ENCODE measurements around the gene ARPC5L.
"Not testable (repeated sequence)": the region's sequence is repeated elsewhere in the genome, so short reads cannot be mapped to it uniquely, and the experiment has no call there.

Gene ARPC5L

GRCh38 chr9:124828489-124829333 lies 33.2 kb upstream of the ARPC5L start:
- no peaks in the 10 kb centered on the region for H3K36me3 ChIP-seq (ENCODE audit: control insufficient read depth, insufficient read depth, low read length)
- WGBS (ENCODE audit: insufficient coverage, insufficient read length) = no CpG with 5 or more reads among the region's 2 CpGs
- DNase-seq (ENCODE audit: low read depth, low spot score) = no peak
- H3K27ac ChIP-seq (ENCODE audit: low read length) = no peak overlapping the region
- H3K4me1 ChIP-seq (ENCODE audit: control insufficient read depth, insufficient read depth, low read length) = no peaks in the 10 kb centered on the region; the same call in 1 of the 2 replicates
- no peak overlapping the region for H3K4me3 ChIP-seq (ENCODE audit: low read length)
- no peaks in the 10 kb centered on the region for H3K9me3 ChIP-seq (ENCODE audit: control insufficient read depth, insufficient read depth, low read length)
- no peaks in the 10 kb centered on the region for H3K27me3 ChIP-seq (ENCODE audit: control insufficient read depth, insufficient read depth, low read length)

- no peaks in the 10 kb centered on the region for H3K36me3 ChIP-seq (ENCODE audit: control insufficient read depth, insufficient read depth, low read length)
- DNase-seq (ENCODE audit: low read depth, low spot score) = no peak
- no CpG with 5 or more reads among the region's 5 CpGs for WGBS (ENCODE audit: insufficient coverage, insufficient read length)
- no peaks in the 10 kb centered on the region for H3K27me3 ChIP-seq (ENCODE audit: control insufficient read depth, insufficient read depth, low read length)
- H3K4me3 ChIP-seq (ENCODE audit: low read length) = no peak overlapping the region
- no peaks in the 10 kb centered on the region; the same call in 1 of the 2 replicates for H3K4me1 ChIP-seq (ENCODE audit: control insufficient read depth, insufficient read depth, low read length)
- H3K27ac ChIP-seq (ENCODE audit: low read length) = no peak overlapping the region
- H3K9me3 ChIP-seq (ENCODE audit: control insufficient read depth, insufficient read depth, low read length) = no peaks in the 10 kb centered on the region
These were observed 32.6 kb upstream of the ARPC5L start for GRCh38 chr9:124829334-124829669.

- Histone ChIP-seq H3K4me3 (ENCODE audit: low read length) (no peak overlapping the region), H3K4me1 (ENCODE audit: control insufficient read depth, insufficient read depth, low read length) (no peaks in the 10 kb centered on the region; the same call in 1 of the 2 replicates), H3K36me3 (ENCODE audit: control insufficient read depth, insufficient read depth, low read length) (no peaks in the 10 kb centered on the region), H3K27ac (ENCODE audit: low read length) (no peak overlapping the region), H3K27me3 (ENCODE audit: control insufficient read depth, insufficient read depth, low read length) (no peaks in the 10 kb centered on the region), H3K9me3 (ENCODE audit: control insufficient read depth, insufficient read depth, low read length) (no peaks in the 10 kb centered on the region)
- no CpG with 5 or more reads among the region's 4 CpGs for WGBS (ENCODE audit: insufficient coverage, insufficient read length)
- DNase-seq (ENCODE audit: low read depth, low spot score) = no peak
These were observed 31.3 kb upstream of the ARPC5L start for GRCh38 chr9:124830593-124830992.

GRCh38 chr9:124831642-124832364 lies 30.1 kb upstream of the ARPC5L start:
- Histone ChIP-seq H3K4me1 (ENCODE audit: control insufficient read depth, insufficient read depth, low read length) (no peaks in the 10 kb centered on the region; the same call in 1 of the 2 replicates), H3K27me3 (ENCODE audit: control insufficient read depth, insufficient read depth, low read length) (no peaks in the 10 kb centered on the region), H3K27ac (ENCODE audit: low read length) (no peak overlapping the region), H3K36me3 (ENCODE audit: control insufficient read depth, insufficient read depth, low read length) (no peaks in the 10 kb centered on the region), H3K4me3 (ENCODE audit: low read length) (no peak overlapping the region), H3K9me3 (ENCODE audit: control insufficient read depth, insufficient read depth, low read length) (no peaks in the 10 kb centered on the region)
- DNase-seq (ENCODE audit: low read depth, low spot score) = no peak
- no CpG with 5 or more reads among the region's 9 CpGs for WGBS (ENCODE audit: insufficient coverage, insufficient read length)

GRCh38 chr9:124834591-124834990 lies 27.3 kb upstream of the ARPC5L start:
- H3K4me3 ChIP-seq (ENCODE audit: low read length) = no peak overlapping the region
- no peaks in the 10 kb centered on the region for H3K9me3 ChIP-seq (ENCODE audit: control insufficient read depth, insufficient read depth, low read length)
- WGBS (ENCODE audit: insufficient coverage, insufficient read length) = no CpG with 5 or more reads among the region's 7 CpGs
- no peaks in the 10 kb centered on the region for H3K36me3 ChIP-seq (ENCODE audit: control insufficient read depth, insufficient read depth, low read length)
- H3K27me3 ChIP-seq (ENCODE audit: control insufficient read depth, insufficient read depth, low read length) = no peaks in the 10 kb centered on the region
- no peaks in the 10 kb centered on the region; the same call in 1 of the 2 replicates for H3K4me1 ChIP-seq (ENCODE audit: control insufficient read depth, insufficient read depth, low read length)
- DNase-seq (ENCODE audit: low read depth, low spot score) = no peak
- no peak overlapping the region for H3K27ac ChIP-seq (ENCODE audit: low read length)

- H3K9me3 ChIP-seq (ENCODE audit: control insufficient read depth, insufficient read depth, low read length) = no peaks in the 10 kb centered on the region
- DNase-seq (ENCODE audit: low read depth, low spot score) = no peak
- no peak overlapping the region for H3K27ac ChIP-seq (ENCODE audit: low read length)
- H3K27me3 ChIP-seq (ENCODE audit: control insufficient read depth, insufficient read depth, low read length) = no peaks in the 10 kb centered on the region
- no CpG with 5 or more reads among the region's 13 CpGs for WGBS (ENCODE audit: insufficient coverage, insufficient read length)
- H3K4me3 ChIP-seq (ENCODE audit: low read length) = no peak overlapping the region
- no peaks in the 10 kb centered on the region; the same call in 1 of the 2 replicates for H3K4me1 ChIP-seq (ENCODE audit: control insufficient read depth, insufficient read depth, low read length)
- H3K36me3 ChIP-seq (ENCODE audit: control insufficient read depth, insufficient read depth, low read length) = no peaks in the 10 kb centered on the region
These were observed 26.8 kb upstream of the ARPC5L start for GRCh38 chr9:124835026-124835557.

- H3K27me3 ChIP-seq (ENCODE audit: control insufficient read depth, insufficient read depth, low read length); H3K36me3 ChIP-seq (ENCODE audit: control insufficient read depth, insufficient read depth, low read length); H3K4me1 ChIP-seq (ENCODE audit: control insufficient read depth, insufficient read depth, low read length); DNase-seq (ENCODE audit: low read depth, low spot score); H3K27ac ChIP-seq (ENCODE audit: low read length); H3K9me3 ChIP-seq (ENCODE audit: control insufficient read depth, insufficient read depth, low read length); H3K4me3 ChIP-seq (ENCODE audit: low read length): not testable (repeated sequence)
- no CpG with 5 or more reads among the region's 5 CpGs for WGBS (ENCODE audit: insufficient coverage, insufficient read length)
These were observed 23.8 kb upstream of the ARPC5L start for GRCh38 chr9:124838132-124838531.

- not testable (repeated sequence) for H3K4me1 ChIP-seq (ENCODE audit: control insufficient read depth, insufficient read depth, low read length); H3K36me3 ChIP-seq (ENCODE audit: control insufficient read depth, insufficient read depth, low read length); H3K27ac ChIP-seq (ENCODE audit: low read length); H3K27me3 ChIP-seq (ENCODE audit: control insufficient read depth, insufficient read depth, low read length); H3K9me3 ChIP-seq (ENCODE audit: control insufficient read depth, insufficient read depth, low read length); H3K4me3 ChIP-seq (ENCODE audit: low read length); DNase-seq (ENCODE audit: low read depth, low spot score)
- no CpG with 5 or more reads among the region's 52 CpGs for WGBS (ENCODE audit: insufficient coverage, insufficient read length)
These were observed 23.2 kb upstream of the ARPC5L start for GRCh38 chr9:124838567-124839275.

- 0 out of 2 replicates have a peak, but pooled peaks cover 1% of the 10 kb centered on the region for H3K4me1 ChIP-seq (ENCODE audit: control insufficient read depth, insufficient read depth, low read length)
- no CpG with 5 or more reads among the region's 12 CpGs for WGBS (ENCODE audit: insufficient coverage, insufficient read length)
- H3K9me3 ChIP-seq (ENCODE audit: control insufficient read depth, insufficient read depth, low read length) = no peaks in the 10 kb centered on the region
- no peak overlapping the region for H3K27ac ChIP-seq (ENCODE audit: low read length)
- H3K4me3 ChIP-seq (ENCODE audit: low read length) = no peak overlapping the region
- no peak for DNase-seq (ENCODE audit: low read depth, low spot score)
- H3K27me3 ChIP-seq (ENCODE audit: control insufficient read depth, insufficient read depth, low read length) = no peaks in the 10 kb centered on the region
- H3K36me3 ChIP-seq (ENCODE audit: control insufficient read depth, insufficient read depth, low read length) = peaks cover 3% of the 10 kb centered on the region; the same call in 1 of the 2 replicates
These were observed 22.2 kb upstream of the ARPC5L start for GRCh38 chr9:124839612-124840299.

Data from iPS DF 6.9 (cell line).